Measurements from ENCODE around the gene C3.

C3 gene

DNA sequence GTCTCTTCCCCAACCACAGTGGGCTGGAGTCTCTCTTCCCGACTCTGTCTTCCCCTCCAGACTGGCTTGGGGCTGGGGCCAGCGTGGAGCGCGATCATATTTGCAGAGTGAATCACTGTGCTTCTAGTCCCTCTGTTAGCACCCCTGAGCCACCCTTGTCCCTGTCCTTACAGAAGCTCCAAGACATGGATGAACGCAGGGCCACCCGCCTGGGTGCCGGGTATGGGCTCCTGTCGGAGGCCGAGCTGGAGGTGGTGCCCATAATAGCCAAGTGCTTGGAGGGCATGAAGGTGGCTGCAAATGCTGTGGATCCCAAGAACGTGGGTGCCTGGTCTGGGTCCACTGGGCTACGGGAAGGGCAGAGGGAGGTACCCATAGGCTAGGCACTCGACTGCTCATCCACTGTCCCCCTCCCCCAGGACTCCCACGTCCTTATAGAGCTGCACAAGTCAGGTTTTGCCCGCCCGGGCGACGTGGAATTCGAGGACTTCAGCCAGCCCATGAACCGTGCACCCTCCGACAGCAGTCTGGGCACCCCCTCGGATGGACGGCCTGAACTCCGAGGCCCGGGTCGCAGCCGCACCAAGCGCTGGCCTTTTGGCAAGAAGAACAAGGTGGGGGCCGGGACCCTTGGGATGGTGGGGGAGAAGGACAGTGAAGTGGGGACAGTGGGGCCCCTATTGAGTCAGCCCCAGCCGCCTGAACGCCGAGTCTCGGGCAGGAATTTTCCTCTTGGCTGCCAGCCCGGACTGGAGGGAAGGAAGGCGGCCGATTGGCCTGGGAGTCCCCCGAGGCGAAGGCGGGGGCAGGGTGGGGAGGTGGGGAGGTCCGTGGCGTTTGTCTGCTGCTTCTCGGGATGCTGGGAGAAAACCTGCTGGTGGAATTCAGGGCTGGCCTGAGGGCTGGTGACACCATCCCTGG is 24.2 kb upstream of the C3 start:
- DNase-seq, result no peak

DNA sequence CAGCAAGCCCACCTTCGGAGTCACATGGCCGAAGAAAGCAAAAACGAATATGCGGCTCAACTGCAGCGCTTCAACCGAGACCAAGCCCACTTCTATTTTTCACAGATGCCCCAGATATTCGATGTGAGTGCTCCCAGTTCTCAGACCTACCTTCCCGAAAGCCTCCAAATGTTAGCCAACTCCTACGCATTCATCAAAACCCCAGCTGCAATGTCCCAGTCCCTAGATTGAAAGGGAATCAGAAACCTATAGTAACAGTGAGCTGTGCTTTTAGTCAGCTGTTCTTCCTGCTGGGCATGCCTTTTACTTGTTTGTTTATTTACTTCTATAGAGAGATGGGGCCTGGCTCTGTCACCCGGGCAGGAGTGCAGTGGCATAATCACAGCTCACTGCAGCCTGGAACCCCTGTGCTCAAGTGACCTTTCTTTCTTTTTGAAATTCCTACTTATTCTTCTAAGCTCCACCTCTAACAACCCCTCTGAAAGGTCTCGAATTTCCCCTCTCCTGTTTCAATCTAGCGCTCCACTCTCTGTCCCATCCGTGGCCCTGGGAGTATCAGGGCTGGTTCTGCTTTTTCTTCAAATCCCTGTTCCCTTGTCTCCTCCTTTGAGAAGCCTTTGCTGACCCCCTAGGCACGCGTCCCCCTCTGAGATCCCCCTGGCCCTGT is 23.4 kb upstream of the C3 start:
- DNase-seq, result no peak

DNA sequence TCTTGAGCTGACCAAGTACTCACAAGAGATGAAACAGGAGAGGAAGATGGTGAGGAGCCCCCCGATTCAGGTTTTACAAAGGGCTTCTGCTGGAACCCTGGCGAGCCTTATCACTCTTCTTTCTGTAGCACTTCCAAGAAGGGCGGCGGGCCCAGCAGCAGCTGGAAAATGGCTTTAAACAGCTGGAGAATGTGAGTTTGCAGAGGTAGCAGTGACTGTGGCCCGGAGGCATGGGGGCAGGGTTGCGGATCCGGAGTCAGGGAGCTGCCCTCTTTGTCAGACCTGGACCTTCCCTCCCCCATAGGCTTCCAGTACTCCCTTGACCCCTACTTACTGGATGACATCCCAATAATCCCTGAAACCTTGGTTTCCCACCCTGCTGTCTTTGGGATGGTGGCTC is 22.6 kb upstream of the C3 start:
- no peak for DNase-seq

DNA sequence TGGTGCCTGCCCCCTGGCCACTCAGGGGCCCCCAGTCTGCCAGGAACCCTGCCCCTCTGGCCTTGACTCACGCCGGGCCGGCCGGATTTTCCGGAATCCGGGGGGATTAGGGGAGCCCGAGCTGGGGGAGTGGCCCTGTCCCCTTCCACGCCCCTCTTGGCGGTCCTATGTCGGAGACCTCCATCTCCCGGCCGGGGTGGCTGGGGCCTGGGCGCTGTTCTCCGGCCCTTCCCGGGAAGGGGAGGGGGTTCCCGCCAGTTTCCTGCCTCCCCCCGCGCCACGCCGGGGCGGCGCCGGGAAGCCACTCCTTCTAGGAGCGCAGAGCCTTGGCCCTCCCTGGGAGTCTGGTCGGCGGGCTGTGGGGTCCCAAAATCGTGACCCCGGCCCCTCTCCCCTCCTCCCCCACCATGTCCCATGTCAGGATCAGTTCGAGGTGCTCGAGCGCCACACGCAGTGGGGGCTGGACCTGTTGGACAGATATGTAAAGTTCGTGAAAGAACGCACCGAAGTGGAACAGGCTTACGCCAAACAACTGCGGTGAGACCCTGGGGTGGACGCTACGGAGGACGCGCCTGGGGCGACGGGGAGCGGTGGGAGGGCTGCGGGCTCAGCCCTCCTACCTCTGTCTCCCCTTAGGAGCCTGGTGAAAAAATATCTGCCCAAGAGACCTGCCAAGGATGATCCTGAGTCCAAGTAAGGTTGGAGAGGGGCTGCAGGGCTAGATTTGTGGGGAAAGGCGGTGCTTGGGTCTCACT is 20.3 kb upstream of the C3 start:
- no peak for DNase-seq

DNA sequence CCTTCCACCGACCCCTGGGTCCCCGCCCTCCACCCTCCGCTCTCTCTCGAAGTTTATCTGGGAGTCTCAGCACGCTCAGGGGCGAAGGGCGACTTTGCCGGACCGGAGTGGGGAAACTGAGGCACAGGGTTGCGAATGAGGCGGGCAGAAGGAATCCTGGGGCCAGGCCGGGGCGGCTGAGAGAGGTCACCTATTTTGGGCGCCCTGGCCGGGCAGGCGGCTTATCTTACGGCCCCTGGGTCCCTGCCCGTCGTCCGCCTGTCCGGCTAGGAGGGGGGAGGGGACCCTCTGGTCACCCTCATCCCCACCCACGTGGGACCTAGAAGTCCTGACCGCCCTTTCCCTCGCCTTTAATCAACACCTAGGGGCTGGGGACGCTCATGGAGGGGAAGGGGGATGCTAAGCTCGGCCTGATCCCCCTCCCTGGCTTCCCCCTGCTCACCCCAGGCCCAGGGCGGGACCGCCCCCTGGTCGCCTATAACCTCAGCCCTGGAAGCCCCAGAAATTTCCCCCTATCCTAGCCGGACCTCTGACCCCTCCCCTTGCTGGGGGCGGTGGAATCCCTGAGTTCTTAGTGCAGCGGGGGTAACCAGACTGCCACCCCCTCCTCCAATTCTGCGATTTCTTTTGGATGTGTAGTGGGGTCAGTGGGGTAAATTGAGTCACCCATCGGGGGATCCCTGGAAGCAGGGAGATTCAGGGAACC is 19.6 kb upstream of the C3 start:
- DNase-seq, result no peak

DNA sequence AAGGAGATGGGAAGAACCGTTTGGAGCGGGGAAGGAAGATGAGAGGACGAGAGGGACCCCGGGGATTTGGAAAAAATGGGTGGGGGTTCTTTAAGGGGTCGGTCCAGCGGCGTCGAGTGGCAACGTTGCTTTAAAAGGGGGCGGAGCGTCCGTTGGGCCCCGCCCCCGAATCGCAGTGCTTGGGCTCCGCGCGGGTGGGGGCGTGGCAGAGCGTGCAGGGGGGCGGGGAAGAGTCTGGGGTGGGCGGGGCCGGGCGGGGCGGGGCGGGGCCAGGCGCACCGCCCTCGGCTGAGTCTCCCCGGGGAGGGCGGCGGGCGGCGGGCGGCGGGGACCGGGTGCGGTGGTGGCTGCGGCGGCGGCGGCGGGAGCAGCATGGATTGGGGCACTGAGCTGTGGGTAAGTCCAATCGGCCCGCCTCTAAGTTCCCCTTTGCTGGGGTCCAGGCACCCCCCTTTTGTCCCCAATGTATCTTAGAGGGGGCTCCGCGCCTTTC is 19.0 kb upstream of the C3 start, which contains the start of gene TRIP10:
TRIP10 (plus strand) TSS at position 291 of the 493 bp plus-strand sequence; CDS start at position 373, 82 bp downstream.
- no peak for DNase-seq

DNA sequence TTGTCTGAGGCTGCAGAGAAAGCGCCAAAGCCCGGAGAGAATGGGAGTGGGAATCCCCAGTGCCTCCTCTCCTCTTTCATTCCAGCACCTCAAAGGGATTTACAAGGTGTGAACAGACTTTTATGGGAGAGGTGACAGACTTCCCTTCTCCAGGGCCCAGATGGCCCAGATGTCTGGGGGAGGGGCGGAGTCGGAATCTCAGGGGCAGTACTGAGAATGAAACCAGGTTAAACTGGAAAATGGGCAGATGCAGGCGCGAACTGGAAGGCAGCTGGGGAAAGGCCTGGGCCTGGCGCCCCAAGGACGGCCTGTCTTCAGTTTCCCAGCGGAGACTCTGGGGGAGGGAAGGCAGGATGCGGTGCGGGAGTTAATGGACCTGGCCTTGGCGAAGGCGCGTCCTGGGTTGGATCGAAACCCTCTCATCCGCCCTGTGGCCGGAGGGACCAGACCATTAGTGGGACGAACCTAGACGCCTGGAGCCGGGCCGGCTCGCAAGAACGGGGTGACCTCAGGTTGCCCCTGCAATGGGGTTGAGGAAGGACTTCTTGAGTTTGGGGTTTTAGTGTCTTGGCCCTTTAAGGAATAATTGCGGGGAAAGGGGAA is 18.4 kb upstream of the C3 start:
- no peak for DNase-seq

DNA sequence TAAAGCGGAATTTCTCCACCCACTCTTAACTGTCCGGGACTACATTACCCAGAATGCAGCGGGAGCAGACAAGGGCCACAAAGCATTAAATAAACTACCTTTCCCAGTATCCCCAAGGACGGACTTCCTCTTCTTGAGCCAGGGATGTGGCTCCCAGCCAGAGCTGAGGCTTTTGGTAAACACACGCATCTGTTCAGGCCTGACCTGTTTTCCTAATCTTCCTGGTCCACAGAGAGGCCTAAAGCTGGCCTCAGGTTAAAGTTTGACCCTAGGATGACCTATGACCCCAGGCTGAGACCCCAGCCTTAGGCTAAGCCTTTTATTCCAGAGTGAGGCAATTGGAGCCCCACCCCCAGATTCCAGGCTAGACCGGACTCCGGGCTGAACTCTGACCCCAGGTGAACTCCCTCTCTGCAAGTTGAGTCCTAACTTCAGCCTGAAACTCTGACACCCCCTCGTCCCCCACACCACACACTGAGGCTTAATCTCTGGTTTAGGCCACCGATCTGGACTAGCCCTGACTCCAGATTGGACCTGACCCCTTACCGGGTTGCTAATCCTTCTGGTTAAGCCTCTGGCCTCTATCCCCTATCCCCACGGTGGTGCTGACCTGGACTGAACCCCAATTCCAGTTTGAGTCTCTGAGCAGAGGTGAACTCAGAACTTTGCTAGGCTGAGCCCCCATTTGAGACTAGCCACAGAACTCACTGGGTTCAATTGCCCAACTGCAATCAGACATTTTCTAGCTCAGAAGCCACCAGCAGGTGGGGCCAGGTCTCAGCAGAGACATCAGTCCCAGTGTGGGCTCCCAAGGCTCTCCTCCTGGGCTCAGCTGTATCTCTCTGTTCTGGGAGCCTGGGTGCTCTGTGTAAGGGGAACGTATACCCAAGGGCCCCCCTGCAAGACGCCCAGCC is 17.7 kb upstream of the C3 start:
- DNase-seq, result peak; percentile 44

DNA sequence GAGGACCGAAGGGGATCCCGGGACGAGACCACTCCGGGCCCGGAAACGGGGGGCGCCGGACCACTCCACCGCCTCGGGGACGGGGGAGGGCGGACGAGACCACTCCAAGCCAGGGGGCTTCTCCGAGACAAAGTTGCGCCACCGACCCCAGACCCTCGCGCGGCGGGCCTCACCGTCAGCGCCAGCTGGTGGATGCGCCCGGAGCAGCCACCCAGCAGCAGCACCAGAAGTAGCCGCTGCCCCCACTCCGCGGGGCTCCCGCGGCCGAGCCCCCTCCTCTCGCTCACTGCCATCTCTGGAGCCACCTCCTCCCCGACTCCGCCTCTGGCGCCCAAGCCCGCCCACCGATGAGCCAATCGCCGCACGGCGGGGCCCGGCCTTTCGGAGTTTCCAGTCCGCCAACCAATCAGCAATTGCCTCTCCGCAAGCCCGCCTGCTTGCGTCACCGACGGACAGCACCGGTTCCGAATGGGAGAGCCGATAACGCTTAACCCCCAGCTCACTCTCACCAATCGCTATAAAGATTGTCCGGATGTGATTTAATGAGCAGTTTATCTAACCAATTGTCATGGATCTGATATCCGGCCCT is 16.9 kb upstream of the C3 start, which contains the start of gene GPR108:
GPR108 (minus strand) TSS at position 297 of the 589 bp plus-strand sequence; CDS start at position 293, 4 bp downstream.
- DNase-seq, result peak; percentile 99

DNA sequence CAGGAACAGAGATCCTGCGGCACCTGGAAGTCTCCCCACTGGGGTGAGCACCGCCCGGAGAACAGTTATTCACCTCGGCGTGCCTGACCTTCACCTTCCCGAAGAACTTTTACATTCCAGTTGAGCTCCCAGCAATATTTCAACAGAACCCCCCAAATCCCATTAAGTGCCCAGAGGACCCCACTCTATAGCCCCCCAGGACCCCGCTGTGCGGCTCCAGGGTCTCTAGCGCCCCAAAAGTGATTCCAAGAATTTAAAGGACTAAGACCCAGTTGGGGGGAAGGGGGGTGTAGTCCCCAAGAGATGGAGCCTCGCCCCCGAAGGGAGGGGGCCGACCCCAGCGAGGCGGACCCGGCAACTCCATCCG is 16.4 kb upstream of the C3 start:
- DNase-seq, result no peak

DNA sequence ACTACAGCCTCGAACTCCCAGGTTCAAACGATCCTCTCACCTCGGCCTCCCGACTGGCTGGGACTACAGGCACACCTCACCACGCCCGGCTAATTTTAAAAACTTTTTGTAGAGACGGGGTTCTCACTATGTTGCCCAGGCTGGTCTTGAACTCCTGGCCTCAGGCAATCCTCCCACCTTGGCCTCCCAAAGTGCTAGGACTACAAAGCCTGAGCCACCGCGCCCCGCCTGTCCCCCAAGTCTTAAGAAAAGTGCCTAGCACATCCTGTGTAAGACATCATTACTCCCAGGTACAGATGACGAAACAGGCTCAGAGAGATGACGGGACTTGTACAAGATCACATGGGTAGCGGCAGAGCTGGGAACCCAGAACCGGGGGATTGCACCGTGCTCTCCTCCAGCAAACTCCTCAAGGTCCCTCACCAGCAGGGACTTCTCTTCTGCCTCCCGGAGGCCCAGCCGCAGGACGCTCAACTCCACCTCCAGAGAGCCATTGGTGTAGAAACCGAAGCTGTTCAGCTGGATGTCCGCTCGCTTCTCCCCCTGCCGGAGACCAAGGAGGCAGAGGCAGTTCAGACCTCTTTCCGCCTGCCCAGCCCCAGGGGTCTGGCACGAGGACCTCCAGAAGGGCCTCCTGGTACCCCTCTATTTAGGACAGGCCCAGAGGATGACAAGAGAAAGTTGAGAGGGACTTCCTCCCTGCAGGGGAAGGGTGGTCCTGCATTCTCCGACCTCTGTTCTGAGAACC is 15.9 kb upstream of the C3 start:
- peak; percentile 35 for DNase-seq

DNA sequence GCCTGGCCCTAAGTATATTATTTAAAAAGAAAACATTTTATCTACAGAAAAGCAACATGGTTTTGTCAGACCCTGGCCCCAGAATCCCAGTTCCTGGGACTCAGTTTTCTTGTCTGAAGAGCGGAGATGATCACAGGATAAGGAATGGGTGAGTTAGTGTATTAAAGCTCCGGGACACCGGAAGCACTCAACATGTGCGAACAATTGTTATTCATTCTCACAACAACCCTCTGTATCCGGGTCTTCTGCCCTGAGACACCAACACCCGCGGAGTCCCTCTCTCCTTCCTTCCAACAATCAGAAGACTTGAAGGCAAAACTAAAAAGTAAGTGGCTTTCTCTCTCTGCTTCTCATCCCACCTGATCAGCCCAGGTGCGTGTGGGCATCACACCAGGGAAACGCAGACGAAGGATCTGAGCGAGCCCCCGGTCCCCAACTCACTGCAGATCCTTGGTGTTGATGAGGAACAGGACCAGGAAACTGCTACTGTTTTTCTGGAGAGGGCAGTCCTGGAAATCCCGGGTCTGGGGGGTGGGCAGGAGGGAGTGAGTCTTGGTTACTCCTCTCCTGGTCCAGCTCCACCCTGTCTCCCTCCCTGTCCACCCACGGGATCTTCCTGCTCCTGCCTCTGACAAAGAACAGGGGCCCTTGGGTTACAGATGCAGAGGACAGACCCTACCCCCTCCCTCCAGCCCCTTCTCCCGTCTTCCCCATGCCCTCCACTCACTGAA is 14.9 kb upstream of the C3 start:
- no peak for DNase-seq

DNA sequence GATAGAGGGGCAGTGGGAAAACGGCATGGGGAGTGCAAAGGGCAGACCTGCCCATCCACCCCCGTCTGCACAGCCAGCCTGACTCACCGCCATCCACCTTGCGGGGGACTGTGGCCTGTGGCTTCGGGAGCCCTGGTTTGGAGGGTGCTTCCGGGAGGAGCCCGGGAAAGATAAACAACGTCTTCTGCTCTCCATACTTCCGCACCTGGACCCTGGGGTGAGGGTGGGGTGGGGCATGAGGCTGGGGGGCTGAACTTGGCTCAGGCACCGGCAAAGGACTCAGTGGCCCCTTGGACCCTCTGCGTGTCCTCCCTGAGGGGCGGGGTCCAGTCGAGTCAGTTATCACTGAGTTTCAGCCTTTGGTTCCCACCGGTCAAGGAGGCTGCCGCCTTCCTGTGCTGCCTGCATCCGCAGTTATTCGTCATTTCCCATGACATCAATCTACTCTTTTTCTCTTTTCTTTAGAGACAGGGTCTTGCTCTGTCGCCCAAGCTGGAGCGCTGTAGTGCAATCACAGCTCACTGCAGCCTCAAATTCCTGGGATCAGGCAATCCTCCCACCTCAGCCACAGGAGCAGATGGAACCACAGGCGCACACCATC is 13.7 kb upstream of the C3 start:
- DNase-seq, result no peak

DNA sequence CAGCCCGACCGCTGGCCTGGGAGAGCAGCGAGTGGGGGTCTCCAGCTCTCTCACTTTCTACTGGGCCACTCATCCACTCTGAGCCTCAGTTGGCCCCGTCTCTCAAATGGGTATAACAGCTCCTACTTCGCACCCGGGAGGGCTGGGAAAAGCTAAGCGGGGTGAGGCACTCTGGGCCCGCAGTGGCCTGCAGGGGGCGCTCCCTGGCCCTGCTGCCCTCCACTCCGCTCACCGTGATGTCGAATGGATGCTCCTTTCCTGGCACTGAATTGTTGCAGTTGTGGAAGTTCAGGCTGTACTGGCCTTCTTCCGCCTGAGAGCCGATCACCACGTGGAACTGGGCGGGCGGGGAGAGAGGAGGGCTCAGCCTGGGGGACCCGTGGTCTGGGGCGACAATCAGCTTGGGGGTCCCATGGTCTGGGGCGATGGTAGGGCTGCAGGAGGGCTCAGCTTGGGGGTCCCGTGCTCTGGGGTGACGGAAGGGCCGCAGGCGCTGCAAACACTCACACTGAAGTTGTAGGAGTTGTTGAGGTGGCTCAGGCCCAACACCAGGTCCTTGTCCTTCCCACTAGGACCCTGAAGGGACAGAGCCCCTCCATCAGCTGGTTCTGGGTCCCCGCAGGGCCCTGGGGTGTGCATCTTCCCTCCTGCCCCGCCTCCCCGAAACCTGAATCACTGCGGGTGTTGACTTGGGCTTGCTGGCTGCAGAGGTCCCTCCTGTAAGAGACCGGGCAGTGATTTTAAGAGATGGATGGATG is 13.1 kb upstream of the C3 start:
- no peak for DNase-seq

DNA sequence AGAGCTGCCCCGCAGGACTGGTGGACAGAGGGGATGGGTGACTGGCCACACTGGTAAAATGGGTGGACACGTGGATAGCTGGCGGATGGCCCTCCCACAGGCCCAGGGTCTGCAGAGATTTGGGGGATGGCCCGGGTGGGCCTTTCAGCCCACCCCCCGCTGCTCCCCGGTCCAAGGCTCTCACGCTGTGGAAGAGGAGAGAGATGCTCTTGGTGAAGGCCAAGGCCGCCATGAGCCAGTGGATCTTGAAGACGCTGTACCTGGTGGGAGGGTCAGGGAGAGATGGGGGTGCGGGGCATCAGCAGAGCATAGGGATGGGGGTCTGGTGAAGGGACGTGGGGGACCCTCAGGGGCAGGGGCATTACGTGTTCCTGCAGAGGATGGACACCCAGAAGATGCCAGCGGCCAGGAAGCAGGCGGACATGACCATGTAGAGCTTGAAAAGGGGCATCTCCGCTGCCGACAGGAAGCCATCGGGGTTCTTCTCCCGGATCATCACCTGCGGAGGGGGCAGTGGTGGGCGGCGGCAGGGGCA is 12.4 kb upstream of the C3 start:
- no peak for DNase-seq

DNA sequence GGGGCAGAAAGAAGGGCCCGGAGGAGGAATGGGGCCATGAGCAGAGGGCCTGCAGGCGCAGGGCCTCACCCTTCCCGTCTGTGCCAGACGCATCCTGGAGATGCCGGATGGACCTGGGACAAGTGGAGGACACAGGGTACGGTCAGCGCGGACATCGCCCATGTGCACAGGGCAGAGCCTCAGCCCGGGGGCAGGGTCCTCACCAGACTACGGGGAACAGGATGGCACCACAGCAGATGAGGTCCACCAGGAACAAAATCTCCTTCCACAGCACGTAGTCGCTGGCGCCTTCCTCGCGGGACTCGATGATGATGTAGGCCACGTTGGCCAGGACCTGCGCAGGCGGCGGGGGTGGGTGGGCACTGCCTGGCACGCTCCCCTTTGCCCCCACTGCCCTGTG is 11.4 kb upstream of the C3 start:
- no peak for DNase-seq

DNA sequence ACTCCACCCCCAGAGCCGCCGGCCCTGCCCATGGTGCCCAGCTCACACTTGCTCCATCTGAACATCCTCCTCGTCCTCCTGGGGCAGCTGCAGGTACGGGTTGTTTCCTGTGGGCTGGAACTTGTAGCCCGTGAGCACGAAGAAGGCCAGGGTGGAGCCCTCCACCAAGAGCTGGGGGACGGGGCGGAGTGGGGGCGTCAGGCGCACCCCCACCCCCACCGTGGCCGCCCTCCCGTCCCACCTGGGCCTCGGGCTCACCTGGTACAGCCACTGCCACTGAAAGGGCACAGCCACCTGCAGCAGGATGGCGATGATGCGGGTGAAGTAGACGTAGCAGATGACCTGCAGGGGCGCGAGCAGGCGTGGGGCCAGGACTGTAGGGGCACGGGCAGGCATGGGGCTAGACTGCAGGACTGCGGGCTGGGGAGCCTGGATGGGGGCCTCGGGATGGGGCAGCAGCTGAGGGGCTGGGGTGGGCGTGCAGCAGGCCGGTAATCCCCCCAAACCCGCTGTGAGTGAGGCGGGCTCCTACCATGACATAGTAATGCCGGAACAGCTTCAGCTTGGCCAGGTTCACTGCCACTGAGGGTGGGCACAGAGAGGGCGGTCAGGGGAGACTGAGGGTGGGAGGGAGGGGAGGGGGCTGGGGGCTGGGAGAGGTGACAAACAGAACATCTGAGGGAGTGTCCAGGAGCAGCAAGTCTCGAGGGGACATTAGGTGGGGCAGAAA is 10.7 kb upstream of the C3 start:
- no peak for DNase-seq

All from SIG-M5 (cell line).